ENCODE measurements around the gene CELF1. TPM values are rescaled to one million over a fixed set of nuclear protein-coding genes. Genes with fewer than 3 reads are reported as not detected.

The CELF1 gene
- total and polyA plus RNA-seq, 2 donors (not counting 1 experiment from before 2014, with no cell fraction given), result 52.0 to 153 TPM

GRCh38 chr11:47488111-47488510 lies 64.8 kb downstream of the CELF1 start:
- TF ChIP-seq, protein P1, sequence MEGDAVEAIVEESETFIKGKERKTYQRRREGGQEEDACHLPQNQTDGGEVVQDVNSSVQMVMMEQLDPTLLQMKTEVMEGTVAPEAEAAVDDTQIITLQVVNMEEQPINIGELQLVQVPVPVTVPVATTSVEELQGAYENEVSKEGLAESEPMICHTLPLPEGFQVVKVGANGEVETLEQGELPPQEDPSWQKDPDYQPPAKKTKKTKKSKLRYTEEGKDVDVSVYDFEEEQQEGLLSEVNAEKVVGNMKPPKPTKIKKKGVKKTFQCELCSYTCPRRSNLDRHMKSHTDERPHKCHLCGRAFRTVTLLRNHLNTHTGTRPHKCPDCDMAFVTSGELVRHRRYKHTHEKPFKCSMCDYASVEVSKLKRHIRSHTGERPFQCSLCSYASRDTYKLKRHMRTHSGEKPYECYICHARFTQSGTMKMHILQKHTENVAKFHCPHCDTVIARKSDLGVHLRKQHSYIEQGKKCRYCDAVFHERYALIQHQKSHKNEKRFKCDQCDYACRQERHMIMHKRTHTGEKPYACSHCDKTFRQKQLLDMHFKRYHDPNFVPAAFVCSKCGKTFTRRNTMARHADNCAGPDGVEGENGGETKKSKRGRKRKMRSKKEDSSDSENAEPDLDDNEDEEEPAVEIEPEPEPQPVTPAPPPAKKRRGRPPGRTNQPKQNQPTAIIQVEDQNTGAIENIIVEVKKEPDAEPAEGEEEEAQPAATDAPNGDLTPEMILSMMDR (IDR thresholded peaks at IDR 0.05), result no peak
- TF ChIP-seq EZH2 (IDR thresholded peaks at IDR 0.05; ENCODE audit: borderline replicate concordance, insufficient read depth, low read depth, low read length, poor library complexity, severe bottlenecking), result no peak
- no CpG with 5 or more reads among the region's 3 CpGs for WGBS (ENCODE audit: insufficient coverage)
- CTCF ChIA-PET, result interaction anchor here (0.7 kb wide), 1 partner anchor 10 kb away, joined by 3 read pairs; no protein-coding TSS in a partner anchor
- Histone ChIP-seq H3K4me2 (replicated peaks; ENCODE audit: low read depth, low read length, poor library complexity, severe bottlenecking) (no peak overlapping the region), H3K27ac (ENCODE audit: low read length in 2 of 2) (no peak overlapping the region), H3K9me3 (ENCODE audit: control extremely low read depth in 1 of 3, control insufficient read depth in 2 of 3, insufficient read depth in 1 of 3, low read length in 2 of 3) (no peaks in the 10 kb centered on the region), H3K27me3 (replicated peaks in 1 of 4; ENCODE audit: control extremely low read depth in 1 of 4, control insufficient read depth in 3 of 4, insufficient read depth in 4 of 4, low read length in 3 of 4) (no peaks in the 10 kb centered on the region), H3K36me3 (replicated peaks in 1 of 2; ENCODE audit: control extremely low read depth in 1 of 2, control insufficient read depth in 1 of 2, extremely low read depth in 1 of 2, insufficient read depth in 2 of 2, low read length in 1 of 2) (peaks cover 5 to 64% of the 10 kb centered on the region in 2 experiments), H4K20me1 (ENCODE audit: control insufficient read depth, insufficient read depth, low read length, poor library complexity, severe bottlenecking) (peaks cover 18% of the 10 kb centered on the region), H2AFZ (ENCODE audit: insufficient read depth, low read depth, low read length, poor library complexity, severe bottlenecking) (no peak overlapping the region), H3K79me2 (ENCODE audit: control insufficient read depth, insufficient read depth, low read length) (peaks cover 40% of the 10 kb centered on the region), H3K4me1 (ENCODE audit: control insufficient read depth in 2 of 2, insufficient read depth in 2 of 2, low read length in 2 of 2) (no peaks in the 10 kb centered on the region), H3K9ac (ENCODE audit: low read length) (no peak overlapping the region), H3K4me3 (ENCODE audit: control extremely low read depth in 1 of 5, extremely low read depth in 1 of 5, insufficient read depth in 1 of 5, low read depth in 2 of 5, low read length in 4 of 5) (no peak overlapping the region)
- DNase-seq (no peak), ATAC-seq (ENCODE audit: low read depth) (no peak)
- intact Hi-C loops (cut with micrococcal nuclease), result no loop called here
- no peak overlapping the region for H3K27ac Mint-ChIP-seq
- no peak overlapping the region for H3K4me3 Mint-ChIP-seq
- no peaks in the 10 kb centered on the region for H3K9me3 Mint-ChIP-seq (ENCODE audit: insufficient read depth)
- H3K4me1 Mint-ChIP-seq, result peaks cover 2% of the 10 kb centered on the region
- no peaks in the 10 kb centered on the region for H3K27me3 Mint-ChIP-seq
- POLR2A ChIA-PET, result no interaction called here

DNA sequence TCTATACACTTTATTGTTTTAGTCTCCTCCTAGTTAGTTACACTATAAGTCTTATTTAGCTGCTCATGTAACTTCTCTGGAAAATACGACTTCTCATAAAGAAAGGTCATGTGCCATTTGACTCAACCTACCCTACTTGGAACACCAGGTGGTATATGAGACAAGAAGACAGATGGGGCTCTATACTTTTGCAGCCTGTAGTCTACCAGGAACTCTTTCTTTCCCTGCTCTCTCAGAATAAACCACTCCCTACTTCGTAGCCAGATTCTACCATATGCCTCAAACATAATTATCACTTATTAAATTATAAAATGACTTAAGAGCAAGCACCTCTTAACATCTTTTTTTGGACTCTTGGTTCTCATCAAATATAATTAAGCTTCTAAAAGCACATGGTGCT lies 65.5 kb downstream of the CELF1 start:
- no CpG with 5 or more reads among the region's 2 CpGs for WGBS (ENCODE audit: insufficient coverage)
- H3K9me3 ChIP-seq (ENCODE audit: control extremely low read depth in 1 of 3, control insufficient read depth in 2 of 3, insufficient read depth in 1 of 3, low read length in 2 of 3), result no peaks in the 10 kb centered on the region
- H3K27me3 ChIP-seq (replicated peaks in 1 of 4; ENCODE audit: control extremely low read depth in 1 of 4, control insufficient read depth in 3 of 4, insufficient read depth in 4 of 4, low read length in 3 of 4), result no peaks in the 10 kb centered on the region
- peaks cover 34% of the 10 kb centered on the region for H3K79me2 ChIP-seq (ENCODE audit: control insufficient read depth, insufficient read depth, low read length)
- H3K27ac ChIP-seq (ENCODE audit: low read length in 2 of 2), result peak overlapping the region in 1 of 2 donors; percentile 3
- H3K9ac ChIP-seq (ENCODE audit: low read length), result no peak overlapping the region
- H3K9me3 Mint-ChIP-seq (ENCODE audit: insufficient read depth), result no peaks in the 10 kb centered on the region
- CTCF ChIA-PET, result no interaction called here
- H3K4me3 ChIP-seq (ENCODE audit: control extremely low read depth in 1 of 5, extremely low read depth in 1 of 5, insufficient read depth in 1 of 5, low read depth in 2 of 5, low read length in 4 of 5), result no peak overlapping the region
- TF ChIP-seq, protein P1 (IDR thresholded peaks at IDR 0.05), result no peak
- TF ChIP-seq EZH2 (IDR thresholded peaks at IDR 0.05; ENCODE audit: borderline replicate concordance, insufficient read depth, low read depth, low read length, poor library complexity, severe bottlenecking), result no peak
- peaks cover 5 to 65% of the 10 kb centered on the region in 2 experiments for H3K36me3 ChIP-seq (replicated peaks in 1 of 2; ENCODE audit: control extremely low read depth in 1 of 2, control insufficient read depth in 1 of 2, extremely low read depth in 1 of 2, insufficient read depth in 2 of 2, low read length in 1 of 2)
- no peak overlapping the region for H3K4me2 ChIP-seq (replicated peaks; ENCODE audit: low read depth, low read length, poor library complexity, severe bottlenecking)
- peak overlapping the region; percentile 29 for H3K27ac Mint-ChIP-seq
- H3K4me1 ChIP-seq (ENCODE audit: control insufficient read depth in 2 of 2, insufficient read depth in 2 of 2, low read length in 2 of 2), result no peaks in the 10 kb centered on the region
- peaks cover 11% of the 10 kb centered on the region for H4K20me1 ChIP-seq (ENCODE audit: control insufficient read depth, insufficient read depth, low read length, poor library complexity, severe bottlenecking)
- intact Hi-C loops (cut with micrococcal nuclease), result no loop called here
- H2AFZ ChIP-seq (ENCODE audit: insufficient read depth, low read depth, low read length, poor library complexity, severe bottlenecking), result no peak overlapping the region
- no peaks in the 10 kb centered on the region for H3K4me1 Mint-ChIP-seq
- no peaks in the 10 kb centered on the region for H3K27me3 Mint-ChIP-seq
- ATAC-seq (ENCODE audit: low read depth) (no peak), DNase-seq (no peak)
- H3K4me3 Mint-ChIP-seq, result no peak overlapping the region
- POLR2A ChIA-PET, result no interaction called here
